GM19372 (cell line): ENCODE measurements around the gene ADARB1.

ENCODE experiments used
- ATAC-seq: cut with Tn5 transposase; IDR thresholded peaks from one replicate; pipeline ENCODE4 v1.9.1; 2021; ENCODE audit warnings: mild to moderate bottlenecking, low read depth, moderate library complexity; ENCODE audit not compliant: unreplicated experiment

The ADARB1 gene

GRCh38 chr21:45111703-45112102, 37.3 kb downstream of the ADARB1 start:
- ATAC-seq, result no peak

GRCh38 chr21:45112371-45112770, 38.0 kb downstream of the ADARB1 start:
- ATAC-seq, result no peak

GRCh38 chr21:45113543-45113942, 39.2 kb downstream of the ADARB1 start:
- no peak for ATAC-seq

- ATAC-seq, result no peak
Observed at GRCh38 chr21:45114072-45114471, 39.7 kb downstream of the ADARB1 start.

GRCh38 chr21:45114475-45114874, 40.1 kb downstream of the ADARB1 start:
- ATAC-seq, result no peak

- no peak for ATAC-seq
Observed at GRCh38 chr21:45115141-45115540, 40.8 kb downstream of the ADARB1 start.

- ATAC-seq, result no peak
Observed at GRCh38 chr21:45116066-45116465, 41.7 kb downstream of the ADARB1 start.

GRCh38 chr21:45117314-45117713, 42.9 kb downstream of the ADARB1 start:
- ATAC-seq, result no peak

GRCh38 chr21:45118099-45118498, 43.7 kb downstream of the ADARB1 start:
- ATAC-seq, result no peak

- ATAC-seq, result no peak
Observed at GRCh38 chr21:45119812-45120211, 45.4 kb downstream of the ADARB1 start.

- no peak for ATAC-seq
Observed at GRCh38 chr21:45120975-45121374, 46.6 kb downstream of the ADARB1 start.

GRCh38 chr21:45122030-45122429, 47.6 kb downstream of the ADARB1 start:
- no peak for ATAC-seq

GRCh38 chr21:45122432-45123132, 48.2 kb downstream of the ADARB1 start:
- no peak for ATAC-seq

GRCh38 chr21:45123440-45123839, 49.1 kb downstream of the ADARB1 start:
- ATAC-seq, result no peak

- ATAC-seq, result no peak
Observed at GRCh38 chr21:45124596-45124995, 50.2 kb downstream of the ADARB1 start.

- no peak for ATAC-seq
Observed at GRCh38 chr21:45125357-45125756, 51.0 kb downstream of the ADARB1 start.

- ATAC-seq, result no peak
Observed at GRCh38 chr21:45126204-45126626, 51.8 kb downstream of the ADARB1 start.

- ATAC-seq, result no peak
Observed at GRCh38 chr21:45126983-45127382, 52.6 kb downstream of the ADARB1 start.

GRCh38 chr21:45127937-45128336, 53.6 kb downstream of the ADARB1 start:
- no peak for ATAC-seq

GRCh38 chr21:45128613-45129188, 54.3 kb downstream of the ADARB1 start:
- ATAC-seq, result no peak

GRCh38 chr21:45129189-45129923, 55.0 kb downstream of the ADARB1 start:
- ATAC-seq, result no peak

GRCh38 chr21:45130324-45130774, 56.0 kb downstream of the ADARB1 start:
- ATAC-seq, result no peak
